GM18870 (cell line): ENCODE data around the gene TNFRSF14.

Experiments used
- ATAC-seq: cut with Tn5 transposase; IDR thresholded peaks from one replicate; pipeline ENCODE4 v1.9.1; 2021; ENCODE audit warnings: moderate library complexity; ENCODE audit not compliant: unreplicated experiment

TNFRSF14 gene

DNA sequence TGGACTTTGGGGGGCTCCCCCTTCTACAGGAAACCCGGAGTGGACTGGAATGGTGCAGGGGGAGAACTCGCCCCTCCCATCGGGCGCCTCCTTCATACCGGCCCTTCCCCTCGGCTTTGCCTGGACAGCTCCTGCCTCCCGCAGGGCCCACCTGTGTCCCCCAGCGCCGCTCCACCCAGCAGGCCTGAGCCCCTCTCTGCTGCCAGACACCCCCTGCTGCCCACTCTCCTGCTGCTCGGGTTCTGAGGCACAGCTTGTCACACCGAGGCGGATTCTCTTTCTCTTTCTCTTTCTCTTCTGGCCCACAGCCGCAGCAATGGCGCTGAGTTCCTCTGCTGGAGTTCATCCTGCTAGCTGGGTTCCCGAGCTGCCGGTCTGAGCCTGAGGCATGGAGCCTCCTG is at the start of gene TNFRSF14:
Gene TNFRSF14, plus strand, starts transcription at position 95 of the 401 bp plus-strand sequence. Its CDS starts 294 bp downstream, at position 389.
- ATAC-seq: no peak

- no peak for ATAC-seq
These were observed 49.1 kb upstream of the TNFRSF14 start for GRCh38 chr1:2506901-2507565.

- no peak for ATAC-seq
These were observed 48.4 kb upstream of the TNFRSF14 start for GRCh38 chr1:2507744-2508155.

DNA sequence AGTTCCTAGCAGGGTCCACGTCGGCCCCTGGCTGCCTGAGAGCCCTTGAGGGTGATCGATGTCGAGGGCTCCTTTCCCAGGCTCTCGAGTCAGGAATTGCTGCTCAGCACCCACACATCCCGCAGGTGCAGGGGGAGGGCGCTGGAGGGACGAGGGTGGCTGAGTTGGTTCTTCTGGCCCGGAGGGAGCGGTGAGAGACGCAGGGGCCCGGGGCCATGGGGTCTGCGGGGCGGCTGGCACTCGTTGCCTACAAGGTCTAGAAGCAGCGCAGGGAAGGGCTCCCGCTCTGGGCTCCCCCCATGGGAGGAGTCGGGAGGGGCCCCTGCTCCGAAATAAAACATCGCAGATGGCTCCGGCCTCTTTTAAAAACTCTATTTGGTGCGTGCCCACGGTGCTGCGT is 48.0 kb upstream of the TNFRSF14 start:
- no peak for ATAC-seq

- ATAC-seq: no peak
These were observed 47.4 kb upstream of the TNFRSF14 start for GRCh38 chr1:2508751-2509150.

- no peak for ATAC-seq
These were observed 46.6 kb upstream of the TNFRSF14 start for GRCh38 chr1:2509589-2509988.

- ATAC-seq: no peak
These were observed 45.6 kb upstream of the TNFRSF14 start for GRCh38 chr1:2510366-2511155.

- ATAC-seq: no peak
These were observed 43.2 kb upstream of the TNFRSF14 start for GRCh38 chr1:2512862-2513421.

DNA sequence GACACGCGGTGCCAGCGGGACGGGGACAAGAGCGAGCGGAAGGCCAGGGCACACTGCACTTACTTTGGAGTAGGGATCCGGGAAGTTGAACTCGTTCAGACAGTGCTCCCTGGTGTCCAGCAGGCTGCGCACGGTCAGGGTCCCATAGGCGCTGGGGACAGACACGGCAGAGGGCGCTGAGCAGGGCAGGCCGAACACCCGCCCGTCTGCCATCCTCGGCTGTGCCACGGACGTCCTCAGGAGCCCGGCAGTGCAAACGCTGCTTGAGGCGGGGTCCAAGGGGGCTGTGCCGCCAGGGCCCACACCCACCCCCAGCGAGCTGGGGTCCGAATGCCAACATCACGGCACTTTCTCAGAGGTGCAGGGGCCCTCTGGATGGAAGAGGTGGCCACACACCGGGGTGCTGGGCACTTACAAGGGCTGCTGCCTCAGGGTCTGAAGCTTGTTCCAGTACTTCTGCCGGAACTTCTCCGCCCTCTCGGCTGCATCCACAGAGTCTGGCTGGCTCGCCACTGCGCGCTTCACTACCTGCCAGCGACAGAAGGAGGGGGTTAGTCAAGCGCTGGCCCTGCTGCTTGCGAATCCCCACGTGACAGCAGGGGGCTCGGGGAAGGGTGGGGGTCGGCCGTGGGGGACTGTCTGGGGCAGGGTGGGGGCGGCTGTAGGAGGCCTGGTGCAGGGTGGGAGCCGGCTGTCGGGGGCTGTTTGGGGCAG is 42.1 kb upstream of the TNFRSF14 start:
- no peak for ATAC-seq

DNA sequence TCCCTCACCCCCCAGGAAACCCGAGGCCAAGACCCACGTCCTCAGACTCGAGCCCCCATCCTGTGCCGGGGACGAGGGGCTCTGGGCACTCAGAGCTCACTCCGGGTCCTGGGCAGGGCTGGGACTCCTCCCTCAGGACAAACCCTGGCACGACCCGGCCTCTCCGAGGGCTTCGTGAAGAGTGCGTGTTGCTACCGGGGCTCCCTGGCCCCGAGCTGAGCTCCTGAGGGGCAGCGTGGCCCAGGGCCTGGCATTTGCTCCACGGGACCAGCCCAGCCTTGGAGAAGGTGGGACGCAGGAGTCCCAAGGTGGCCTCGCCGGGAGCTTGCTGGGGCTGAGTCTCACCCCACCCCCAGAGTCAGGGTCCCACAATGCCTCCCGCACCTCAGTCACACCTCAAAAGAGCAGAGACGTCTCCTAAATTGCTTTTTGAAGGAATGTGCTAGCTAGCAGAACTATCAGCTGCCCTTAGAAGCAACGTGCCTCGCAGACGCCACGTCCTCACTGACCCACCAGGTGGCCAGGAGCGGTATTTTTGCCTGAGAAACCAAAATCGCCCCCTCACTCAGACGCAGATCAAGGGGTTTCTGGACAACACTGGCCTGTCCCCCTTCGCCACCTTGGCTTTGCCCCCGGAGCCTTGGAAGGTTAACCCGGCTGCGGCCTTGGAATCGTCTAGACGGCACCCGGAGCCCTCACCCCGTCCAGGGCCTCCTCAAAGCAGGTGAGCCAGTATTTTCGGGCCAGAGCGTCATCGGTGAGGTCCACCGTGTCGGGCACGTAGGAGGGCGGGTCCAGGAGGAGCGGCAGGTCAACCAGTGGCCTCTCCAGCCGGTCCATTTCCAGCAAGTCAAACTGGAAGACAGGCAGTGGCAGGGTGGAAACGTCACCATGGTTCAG is 41.1 kb upstream of the TNFRSF14 start:
- ATAC-seq: no peak

- no peak for ATAC-seq
These were observed 40.4 kb upstream of the TNFRSF14 start for GRCh38 chr1:2515763-2516080.

DNA sequence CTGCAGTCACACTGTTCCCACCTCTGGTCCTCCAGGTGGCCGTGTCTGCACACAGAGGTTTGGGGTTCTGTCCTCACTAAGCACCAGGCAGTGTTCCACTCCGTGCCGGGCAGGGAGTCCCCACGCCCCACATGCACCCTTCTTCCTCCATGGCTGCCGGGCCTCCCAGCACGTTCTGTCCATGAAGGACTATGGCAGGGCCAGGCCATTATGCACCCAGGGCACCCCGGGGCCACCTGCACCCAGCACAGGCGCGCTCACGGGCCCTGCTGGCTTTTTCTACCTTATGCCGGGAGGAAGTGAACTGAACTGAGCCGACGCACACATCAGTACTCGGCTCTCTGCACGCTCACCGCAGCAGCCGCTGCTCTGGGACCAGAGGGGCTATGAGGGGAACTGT is 40.0 kb upstream of the TNFRSF14 start:
- no peak for ATAC-seq

- no peak for ATAC-seq
These were observed 39.2 kb upstream of the TNFRSF14 start for GRCh38 chr1:2516946-2517345.

DNA sequence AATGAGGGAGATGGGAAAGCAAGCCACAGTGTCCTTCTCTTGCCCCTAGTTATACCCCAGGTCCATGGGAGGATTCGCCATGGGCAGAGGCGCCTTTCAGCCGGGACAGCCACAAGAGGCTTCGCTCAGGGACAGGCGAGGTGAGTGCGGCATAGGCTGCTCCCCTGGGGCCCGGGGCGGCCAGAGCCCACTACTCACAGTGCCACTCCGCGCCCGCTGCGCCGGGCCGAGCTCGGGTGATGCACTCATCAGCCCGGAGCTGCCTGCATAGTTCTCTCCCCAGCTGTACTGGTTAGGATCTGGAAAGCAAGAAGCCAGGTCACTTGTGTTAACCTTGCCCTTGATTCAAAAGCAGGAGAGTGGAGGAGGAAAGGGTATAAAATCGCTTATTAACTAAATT is 38.2 kb upstream of the TNFRSF14 start:
- ATAC-seq: no peak

- no peak for ATAC-seq
These were observed 37.6 kb upstream of the TNFRSF14 start for GRCh38 chr1:2518528-2518927.

DNA sequence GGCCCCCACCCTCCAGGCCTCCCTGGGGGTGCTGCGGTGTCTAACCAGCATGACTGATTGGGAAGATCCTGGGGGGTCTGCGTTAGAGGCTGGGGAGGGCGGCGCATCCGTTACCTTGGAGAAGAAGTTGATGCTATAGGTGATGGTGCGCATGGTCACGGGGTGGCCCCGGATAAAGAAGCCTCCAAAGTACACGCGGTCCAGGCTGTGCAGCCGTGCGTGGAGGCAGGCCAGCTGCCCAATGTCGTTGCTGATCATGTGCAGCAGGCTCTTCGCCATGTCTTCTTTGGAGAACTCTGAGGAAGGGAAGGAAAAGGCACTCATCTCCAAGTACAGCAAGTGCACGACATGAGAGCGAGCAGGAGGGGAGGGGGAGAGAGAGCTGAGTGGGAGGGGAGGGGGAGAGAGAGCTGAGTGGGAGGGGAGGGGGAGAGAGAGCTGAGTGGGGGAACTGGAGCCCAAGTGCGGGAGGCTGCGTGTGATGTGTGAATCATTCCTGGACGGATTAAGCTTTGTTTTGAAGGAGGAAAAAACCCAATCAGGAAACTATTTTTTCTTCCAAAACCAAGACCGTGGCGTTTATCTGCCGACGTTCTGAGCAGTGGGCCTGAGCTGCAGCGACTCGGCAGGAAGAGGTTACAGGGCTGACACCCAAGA is 37.0 kb upstream of the TNFRSF14 start:
- ATAC-seq: no peak

- no peak for ATAC-seq
These were observed 36.4 kb upstream of the TNFRSF14 start for GRCh38 chr1:2519729-2520128.

- no peak for ATAC-seq
These were observed 36.0 kb upstream of the TNFRSF14 start for GRCh38 chr1:2520206-2520605.

DNA sequence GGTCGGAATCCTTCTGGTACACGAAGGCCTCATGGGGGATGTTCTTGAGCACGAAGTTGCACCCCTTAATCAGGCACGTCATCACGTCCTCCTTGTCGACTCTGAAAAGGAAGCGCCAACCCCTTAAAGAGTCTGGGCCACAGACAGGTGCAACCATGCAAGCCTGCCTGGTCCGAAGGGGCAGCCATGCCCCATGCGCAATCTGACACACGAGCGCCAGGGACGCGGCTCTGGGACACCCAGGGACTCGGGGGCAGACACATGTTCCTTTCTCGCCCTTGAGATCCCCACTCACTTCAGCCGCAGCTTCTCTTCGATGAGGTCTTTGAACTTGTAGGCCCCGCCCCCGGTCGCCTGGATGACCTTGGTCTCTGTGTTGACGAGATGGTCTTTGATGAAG is 35.4 kb upstream of the TNFRSF14 start:
- ATAC-seq: no peak

- no peak for ATAC-seq
These were observed 33.9 kb upstream of the TNFRSF14 start for GRCh38 chr1:2522230-2522629.
